Spleen (tissue), 7 donors: ENCODE measurements around the gene ANO2.

Source experiments
- POLR2A ChIP-seq, 3 donors: fragments of 450-650 bp; IDR thresholded peaks; one replicate each; pipeline ENCODE4 v1.5.1; 2017; ENCODE audit warnings: antibody characterized with exemption in 3 of 3, mild to moderate bottlenecking in 1 of 3
- POLR2AphosphoS5 ChIP-seq, 3 donors: sonication (generic); formaldehyde crosslinking; IDR thresholded peaks; one replicate each; pipeline ENCODE4 v1.5.1; 2017; ENCODE audit warnings: antibody characterized with exemption in 3 of 3
- TF ChIP-seq, protein P1 (sequence below), 11 experiments: fragments of 200-600 bp in 7 of 11; fragments of 450-650 bp in 4 of 11; sonication (generic) in 4 of 11; IDR thresholded peaks in 8 of 11; conservative IDR thresholded peaks in 3 of 11; 1 replicate in 7 of 11; 2 replicates in 4 of 11; pipeline versions ENCODE4 v1.4.0 to v1.8.0; 2016 to 2021; ENCODE audit warnings: antibody characterized with exemption in 11 of 11, inconsistent platforms in 4 of 11, mild to moderate bottlenecking in 1 of 11
- donor health status: DM: no; HTN: no; CAD: no; lungs with moderate emphysema.
- donor health status: DM: no; HTN: no; CAD: no.
- donor health status: DM: no; HTN: no; CAD: no.

DNA sequence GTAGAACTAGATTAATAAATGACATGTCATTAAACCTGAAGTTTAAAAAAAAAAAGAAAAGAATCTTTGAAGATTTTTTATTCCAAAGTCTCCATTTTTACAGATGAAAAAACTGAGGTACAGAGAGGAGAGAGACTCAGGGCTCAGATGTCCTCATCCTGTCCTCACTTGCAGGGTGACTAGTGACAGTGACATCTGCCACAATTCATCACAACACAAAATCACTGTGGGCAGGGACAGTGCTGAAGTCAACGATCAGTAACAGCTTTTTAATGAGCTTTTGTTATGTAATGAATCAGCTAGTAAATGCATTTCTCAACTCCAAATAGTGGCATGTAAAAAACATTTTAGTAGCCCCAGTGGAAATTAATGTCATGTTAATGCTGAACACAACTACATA is 374.6 kb downstream of the ANO2 start:
- TF ChIP-seq, protein P1, sequence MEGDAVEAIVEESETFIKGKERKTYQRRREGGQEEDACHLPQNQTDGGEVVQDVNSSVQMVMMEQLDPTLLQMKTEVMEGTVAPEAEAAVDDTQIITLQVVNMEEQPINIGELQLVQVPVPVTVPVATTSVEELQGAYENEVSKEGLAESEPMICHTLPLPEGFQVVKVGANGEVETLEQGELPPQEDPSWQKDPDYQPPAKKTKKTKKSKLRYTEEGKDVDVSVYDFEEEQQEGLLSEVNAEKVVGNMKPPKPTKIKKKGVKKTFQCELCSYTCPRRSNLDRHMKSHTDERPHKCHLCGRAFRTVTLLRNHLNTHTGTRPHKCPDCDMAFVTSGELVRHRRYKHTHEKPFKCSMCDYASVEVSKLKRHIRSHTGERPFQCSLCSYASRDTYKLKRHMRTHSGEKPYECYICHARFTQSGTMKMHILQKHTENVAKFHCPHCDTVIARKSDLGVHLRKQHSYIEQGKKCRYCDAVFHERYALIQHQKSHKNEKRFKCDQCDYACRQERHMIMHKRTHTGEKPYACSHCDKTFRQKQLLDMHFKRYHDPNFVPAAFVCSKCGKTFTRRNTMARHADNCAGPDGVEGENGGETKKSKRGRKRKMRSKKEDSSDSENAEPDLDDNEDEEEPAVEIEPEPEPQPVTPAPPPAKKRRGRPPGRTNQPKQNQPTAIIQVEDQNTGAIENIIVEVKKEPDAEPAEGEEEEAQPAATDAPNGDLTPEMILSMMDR (IDR thresholded peaks at IDR 0.05 in 8 of 11, conservative IDR thresholded peaks at IDR 0.05 in 3 of 11): no peak
- TF ChIP-seq POLR2AphosphoS5 (IDR thresholded peaks at IDR 0.05): no peak
- TF ChIP-seq POLR2A (IDR thresholded peaks at IDR 0.05): no peak
